NCI-H1436 (cell line): Measurements from ENCODE around the gene PKNOX1.
A peak's percentile ranks its signal among the peaks of the same experiment; 100 is the strongest.
"Not testable (repeated sequence)": the region's sequence is repeated elsewhere in the genome, so short reads cannot be mapped to it uniquely, and the experiment has no call there.

Source experiments
- DNase-seq: peaks from one replicate; lab custom pipeline; 2025; lab: John Stamatoyannopoulos, UW

The PKNOX1 gene

DNA sequence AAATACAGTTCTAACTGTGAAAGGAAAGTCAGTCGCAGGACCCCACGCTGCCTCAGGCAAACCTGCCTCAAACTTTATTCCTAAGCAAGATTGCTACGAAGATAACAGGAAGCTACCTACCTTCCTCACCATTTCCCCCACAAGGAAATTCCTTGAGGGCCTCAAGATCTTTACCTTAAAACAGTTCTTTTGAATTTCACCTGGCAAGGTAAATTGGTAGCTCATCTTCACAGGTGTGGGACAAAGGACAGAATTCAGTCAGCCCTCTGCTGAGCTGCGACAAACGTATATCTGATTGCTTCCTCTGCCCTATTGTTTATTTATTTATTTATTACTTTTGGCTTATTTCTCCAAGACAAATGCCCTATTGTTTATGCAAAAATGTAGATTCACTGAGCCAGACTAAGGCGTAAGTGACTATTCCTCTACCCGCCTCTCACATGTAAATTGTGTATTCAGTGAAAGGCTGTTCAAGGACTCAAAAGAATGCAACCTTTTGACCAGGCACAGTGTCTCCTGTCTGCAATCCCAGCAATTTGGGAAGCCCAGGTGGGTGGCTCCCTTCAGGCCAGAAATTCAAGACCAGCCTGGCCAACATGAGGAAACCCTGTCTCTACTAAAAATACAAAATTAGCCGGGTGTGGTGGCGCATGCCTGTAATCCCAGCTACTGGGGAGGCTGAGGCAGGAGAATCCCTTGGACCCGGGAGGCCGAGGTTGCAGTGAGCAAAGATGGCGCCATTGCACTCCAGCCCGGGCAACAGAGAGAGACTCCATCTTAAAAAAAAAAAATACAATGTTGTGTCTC is 17.3 kb upstream of the PKNOX1 start:
- DNase-seq = no peak

DNA sequence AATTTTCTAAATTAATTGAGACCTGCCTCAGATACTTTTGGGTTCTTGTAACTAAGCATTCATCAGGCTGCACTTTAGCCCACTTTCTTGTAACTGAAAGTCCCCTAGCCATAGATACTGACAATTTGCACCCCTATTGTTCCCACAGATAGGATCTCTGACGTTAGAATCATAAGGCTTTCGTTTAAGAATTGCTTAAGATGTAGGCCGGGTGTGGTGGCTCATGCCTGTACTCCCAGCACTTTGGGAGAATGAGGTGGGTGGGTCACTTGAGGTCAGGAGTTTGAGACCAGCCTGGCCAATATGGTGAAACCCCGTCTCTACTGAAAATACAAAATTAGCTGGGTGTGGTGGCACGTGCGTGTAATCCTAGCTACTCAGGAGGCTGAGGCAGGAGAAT is 16.2 kb upstream of the PKNOX1 start:
- not testable (repeated sequence) for DNase-seq

- no peak for DNase-seq
Measured at GRCh38 chr21:42959728-42960127, 14.6 kb upstream of the PKNOX1 start.

DNA sequence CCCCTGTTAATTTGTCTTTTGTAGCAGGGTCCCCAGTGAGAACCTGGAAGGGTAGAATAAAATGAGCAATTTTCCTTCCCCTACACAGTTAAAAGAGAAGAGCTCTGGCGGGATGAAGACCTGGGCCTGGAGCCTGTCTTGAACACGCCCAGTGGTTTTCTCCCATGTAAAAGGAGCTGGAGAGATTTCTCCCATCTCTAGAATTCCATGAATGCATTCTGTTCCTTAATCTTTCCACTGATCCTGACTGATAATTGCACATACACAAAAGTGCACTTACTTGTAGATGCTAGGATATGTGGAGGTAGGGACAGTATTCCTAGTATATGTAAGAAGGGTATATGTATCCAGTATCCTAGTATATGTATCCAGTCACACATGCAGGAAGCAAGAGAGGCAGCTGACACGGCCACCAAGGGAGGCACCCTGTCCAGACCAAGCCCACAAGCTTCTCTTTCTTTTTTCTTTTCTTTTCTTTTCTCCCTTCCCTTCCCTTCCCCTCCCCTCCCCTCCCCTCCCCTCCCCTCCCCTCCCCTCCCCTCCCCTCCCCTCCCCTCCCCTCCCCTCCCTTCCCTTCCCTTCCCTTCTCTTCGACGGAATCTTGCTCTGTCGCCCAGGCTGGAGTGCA is 11.9 kb upstream of the PKNOX1 start:
- DNase-seq = no peak

- no peak for DNase-seq
Measured at GRCh38 chr21:42964086-42964485, 10.3 kb upstream of the PKNOX1 start.

DNA sequence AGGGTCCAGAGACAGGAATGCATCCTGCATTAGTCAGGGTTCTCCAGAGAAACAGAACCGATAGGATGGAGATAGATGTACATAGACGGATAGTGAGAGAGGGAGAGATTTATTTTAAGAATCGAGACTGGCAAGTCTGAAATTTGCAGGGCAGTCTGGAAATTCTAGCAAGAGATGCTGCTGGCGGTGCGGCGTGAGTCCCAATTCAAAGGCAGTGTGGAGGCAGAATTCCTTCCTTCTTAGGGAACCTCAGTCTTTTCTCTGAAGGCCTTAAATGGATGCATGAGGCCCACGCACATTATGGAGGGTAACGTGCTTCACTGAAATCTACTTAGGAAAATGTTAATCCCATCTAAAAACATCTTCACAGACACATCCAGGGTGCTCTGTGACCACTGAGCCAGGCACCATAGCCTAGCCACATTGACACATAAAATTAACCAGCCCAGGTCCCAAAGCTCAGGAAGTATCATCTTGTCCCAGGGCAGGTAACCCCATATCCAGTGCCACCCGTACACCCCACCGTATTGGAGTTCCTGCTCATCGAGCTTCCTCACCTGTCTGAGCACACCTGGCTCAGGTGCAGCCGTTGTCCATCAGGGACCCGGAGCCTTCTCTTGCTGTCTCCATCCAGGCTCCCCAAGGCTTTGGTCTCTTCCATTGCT is 9.7 kb upstream of the PKNOX1 start:
- no peak for DNase-seq

- no peak for DNase-seq
Measured at GRCh38 chr21:42965211-42965560, 9.2 kb upstream of the PKNOX1 start.

- not testable (repeated sequence) for DNase-seq
Measured at GRCh38 chr21:42967616-42968015, 6.7 kb upstream of the PKNOX1 start.

GRCh38 chr21:42969193-42969600 is 5.2 kb upstream of the PKNOX1 start:
- no peak for DNase-seq

DNA sequence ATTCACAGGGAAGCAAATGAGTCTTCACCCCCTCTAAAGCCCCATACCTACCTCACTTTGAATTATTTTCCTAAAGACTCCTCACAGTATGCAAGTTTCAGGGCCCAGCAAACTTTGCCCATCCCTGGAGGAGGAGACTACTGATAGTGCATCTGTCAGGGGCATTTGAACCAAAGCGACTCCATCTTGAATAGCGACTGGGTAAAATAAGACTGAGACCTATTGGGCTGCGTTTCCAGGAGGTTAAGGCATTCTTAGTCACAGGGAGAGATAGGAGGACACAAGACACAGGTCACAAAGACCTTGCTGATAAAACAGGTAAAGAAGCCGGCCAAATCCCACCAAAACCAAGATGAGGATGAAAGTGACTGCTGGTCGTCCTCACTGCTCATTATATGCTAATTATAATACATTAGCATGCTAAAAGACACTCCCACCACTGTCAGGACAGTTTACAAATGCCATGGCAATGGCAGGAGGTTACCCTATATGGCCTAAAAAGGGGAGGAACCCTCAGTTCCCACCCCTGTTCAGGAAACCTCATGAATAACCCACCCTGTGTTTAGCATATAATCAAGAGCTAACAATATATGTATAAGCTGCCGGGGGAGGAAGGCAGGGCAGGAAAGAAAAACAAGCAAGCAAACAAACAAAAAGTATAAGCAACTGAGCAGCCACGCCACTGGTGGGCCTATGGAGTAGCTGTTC is 3.3 kb upstream of the PKNOX1 start:
- no peak for DNase-seq

GRCh38 chr21:42971897-42972275 is 2.5 kb upstream of the PKNOX1 start:
- DNase-seq = no peak

DNA sequence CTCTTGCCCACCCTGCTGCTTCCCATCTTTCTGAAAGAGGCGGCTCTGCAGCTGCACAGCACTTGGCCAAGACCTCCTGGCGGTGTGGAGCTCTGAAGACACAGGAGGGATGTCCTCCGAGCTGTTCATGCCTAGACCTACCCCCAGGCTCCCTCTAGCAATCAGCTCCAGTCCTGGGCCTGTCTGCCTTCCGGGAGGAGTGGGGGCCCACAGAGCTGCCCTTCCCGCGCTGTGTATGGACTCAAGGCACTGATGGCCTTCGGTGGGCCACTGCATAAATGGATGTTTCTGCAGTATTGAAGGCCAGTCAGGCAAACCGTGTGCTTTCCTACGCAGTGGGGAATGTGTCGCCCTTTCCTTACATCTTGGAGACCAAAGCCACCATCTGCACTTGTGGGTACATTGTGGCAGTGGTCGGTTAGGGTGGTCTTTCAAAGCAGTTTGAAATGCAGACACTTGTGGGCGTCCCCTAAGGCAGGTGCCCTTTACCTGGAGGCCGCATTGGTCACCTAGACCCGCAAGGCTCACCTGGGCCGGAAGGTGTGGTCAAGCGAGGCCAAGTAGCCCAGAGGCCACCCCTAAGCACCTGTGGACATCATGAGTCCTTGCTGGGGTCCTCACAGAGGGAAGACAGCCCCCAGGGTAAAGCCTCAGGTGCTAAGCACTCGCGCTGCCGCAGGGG is 912 bp upstream of the PKNOX1 start:
- DNase-seq = no peak

DNA sequence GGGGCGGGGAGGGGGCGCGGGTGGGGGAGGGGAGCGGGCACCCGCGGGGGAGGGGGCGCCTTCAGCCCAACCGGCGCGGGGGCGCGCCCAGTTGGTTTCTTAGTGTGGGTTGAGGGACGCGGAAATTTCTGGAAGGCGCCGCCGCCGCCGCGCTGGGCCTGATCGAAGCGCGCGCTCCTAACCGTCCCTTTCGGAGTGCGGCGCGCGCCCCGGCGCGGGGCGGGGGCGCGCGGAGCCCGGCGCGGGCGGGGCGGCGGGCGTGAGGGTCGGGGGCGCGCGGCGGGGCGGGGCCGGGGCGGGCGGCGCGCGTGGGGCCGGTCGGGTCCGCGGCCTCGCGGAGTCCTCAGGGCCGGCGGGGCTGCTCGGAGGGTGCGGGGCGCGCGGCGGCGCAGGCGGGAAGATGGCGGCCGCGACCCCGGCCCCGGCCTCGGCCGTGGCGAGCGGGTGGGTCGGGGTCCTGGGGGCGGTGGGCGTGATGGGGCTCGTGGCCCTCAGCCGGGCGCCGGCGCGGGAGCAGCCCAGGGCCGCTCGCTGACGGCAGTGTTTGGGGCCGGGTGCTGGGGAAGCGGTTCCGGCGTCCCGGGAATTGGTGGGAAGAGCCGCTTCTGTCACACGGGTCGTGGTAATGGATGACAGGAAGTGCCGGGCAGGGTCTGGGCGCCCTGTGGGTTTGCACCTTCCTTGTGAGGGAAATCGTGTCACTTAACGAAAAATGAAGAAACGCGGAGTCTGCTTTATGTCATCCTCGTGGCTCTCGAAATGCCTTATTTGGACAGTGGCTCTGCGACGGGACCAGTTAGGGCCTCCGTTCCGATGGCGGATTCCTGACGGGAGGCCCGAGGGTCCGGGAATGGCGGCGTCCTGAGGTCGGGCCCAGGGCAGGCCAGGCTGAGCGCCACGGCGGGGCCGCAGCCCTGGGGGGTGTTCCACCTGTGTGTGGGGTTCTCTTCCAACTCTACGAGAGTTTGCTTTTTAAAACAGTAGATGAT is 764 bp downstream of the PKNOX1 start:
- peak; percentile 60 for DNase-seq

GRCh38 chr21:42975886-42976608 is 1.7 kb downstream of the PKNOX1 start:
- DNase-seq = no peak

GRCh38 chr21:42980312-42981213 is 6.2 kb downstream of the PKNOX1 start:
- no peak for DNase-seq

GRCh38 chr21:42981214-42981523 is 6.8 kb downstream of the PKNOX1 start:
- no peak for DNase-seq

GRCh38 chr21:42981862-42982261 is 7.5 kb downstream of the PKNOX1 start:
- no peak for DNase-seq

- no peak for DNase-seq
Measured at GRCh38 chr21:42983103-42983502, 8.7 kb downstream of the PKNOX1 start.

- no peak for DNase-seq
Measured at GRCh38 chr21:42983869-42984268, 9.5 kb downstream of the PKNOX1 start.
